ENCODE data around the gene AIDA. TPM values are rescaled to one million over a fixed set of nuclear protein-coding genes. Genes with fewer than 3 reads are reported as not detected.
A peak's percentile ranks its signal among the peaks of the same experiment; 100 is the strongest.

The AIDA gene
- total and polyA plus RNA-seq, 2 experiments from 2014 or later: 51.1 to 103 TPM

DNA sequence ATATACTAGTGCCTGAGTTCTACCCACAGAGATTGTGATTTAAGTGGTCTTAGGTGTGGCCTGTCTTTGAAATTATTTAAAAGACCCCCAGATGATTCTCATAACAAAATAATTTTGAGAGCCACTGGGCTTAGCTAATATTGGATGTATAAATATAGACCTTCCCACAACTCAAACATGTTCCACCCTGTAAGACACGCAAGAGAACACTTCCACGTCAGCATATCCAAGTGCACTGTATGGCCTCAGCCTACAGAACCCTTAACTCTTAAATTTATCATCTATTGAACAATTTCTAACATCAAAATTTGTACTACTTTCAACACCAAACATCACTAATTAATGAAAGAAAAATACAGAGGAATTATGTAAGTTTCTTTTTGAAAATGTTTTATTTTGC lies 27.2 kb upstream of the AIDA start:
- no peaks in the 10 kb centered on the region; the same call in 2 of the 3 replicates for H3K36me3 Mint-ChIP-seq (ENCODE audit: low read depth)
- H2AFZ ChIP-seq: no peak overlapping the region
- H3K4me2 ChIP-seq: no peak overlapping the region
- H3K4me1 Mint-ChIP-seq: peaks cover 10% of the 10 kb centered on the region
- H3K27me3 Mint-ChIP-seq (ENCODE audit: insufficient read depth, low read depth, poor library complexity): peaks cover 3% of the 10 kb centered on the region
- DNase-seq (ENCODE audit: low spot score) (no peak), ATAC-seq (no peak)
- H3K27me3 ChIP-seq (ENCODE audit: insufficient read depth): no peaks in the 10 kb centered on the region
- no peaks in the 10 kb centered on the region for H3K79me2 ChIP-seq (replicated peaks; ENCODE audit: insufficient read depth)
- TF ChIP-seq, protein P1, sequence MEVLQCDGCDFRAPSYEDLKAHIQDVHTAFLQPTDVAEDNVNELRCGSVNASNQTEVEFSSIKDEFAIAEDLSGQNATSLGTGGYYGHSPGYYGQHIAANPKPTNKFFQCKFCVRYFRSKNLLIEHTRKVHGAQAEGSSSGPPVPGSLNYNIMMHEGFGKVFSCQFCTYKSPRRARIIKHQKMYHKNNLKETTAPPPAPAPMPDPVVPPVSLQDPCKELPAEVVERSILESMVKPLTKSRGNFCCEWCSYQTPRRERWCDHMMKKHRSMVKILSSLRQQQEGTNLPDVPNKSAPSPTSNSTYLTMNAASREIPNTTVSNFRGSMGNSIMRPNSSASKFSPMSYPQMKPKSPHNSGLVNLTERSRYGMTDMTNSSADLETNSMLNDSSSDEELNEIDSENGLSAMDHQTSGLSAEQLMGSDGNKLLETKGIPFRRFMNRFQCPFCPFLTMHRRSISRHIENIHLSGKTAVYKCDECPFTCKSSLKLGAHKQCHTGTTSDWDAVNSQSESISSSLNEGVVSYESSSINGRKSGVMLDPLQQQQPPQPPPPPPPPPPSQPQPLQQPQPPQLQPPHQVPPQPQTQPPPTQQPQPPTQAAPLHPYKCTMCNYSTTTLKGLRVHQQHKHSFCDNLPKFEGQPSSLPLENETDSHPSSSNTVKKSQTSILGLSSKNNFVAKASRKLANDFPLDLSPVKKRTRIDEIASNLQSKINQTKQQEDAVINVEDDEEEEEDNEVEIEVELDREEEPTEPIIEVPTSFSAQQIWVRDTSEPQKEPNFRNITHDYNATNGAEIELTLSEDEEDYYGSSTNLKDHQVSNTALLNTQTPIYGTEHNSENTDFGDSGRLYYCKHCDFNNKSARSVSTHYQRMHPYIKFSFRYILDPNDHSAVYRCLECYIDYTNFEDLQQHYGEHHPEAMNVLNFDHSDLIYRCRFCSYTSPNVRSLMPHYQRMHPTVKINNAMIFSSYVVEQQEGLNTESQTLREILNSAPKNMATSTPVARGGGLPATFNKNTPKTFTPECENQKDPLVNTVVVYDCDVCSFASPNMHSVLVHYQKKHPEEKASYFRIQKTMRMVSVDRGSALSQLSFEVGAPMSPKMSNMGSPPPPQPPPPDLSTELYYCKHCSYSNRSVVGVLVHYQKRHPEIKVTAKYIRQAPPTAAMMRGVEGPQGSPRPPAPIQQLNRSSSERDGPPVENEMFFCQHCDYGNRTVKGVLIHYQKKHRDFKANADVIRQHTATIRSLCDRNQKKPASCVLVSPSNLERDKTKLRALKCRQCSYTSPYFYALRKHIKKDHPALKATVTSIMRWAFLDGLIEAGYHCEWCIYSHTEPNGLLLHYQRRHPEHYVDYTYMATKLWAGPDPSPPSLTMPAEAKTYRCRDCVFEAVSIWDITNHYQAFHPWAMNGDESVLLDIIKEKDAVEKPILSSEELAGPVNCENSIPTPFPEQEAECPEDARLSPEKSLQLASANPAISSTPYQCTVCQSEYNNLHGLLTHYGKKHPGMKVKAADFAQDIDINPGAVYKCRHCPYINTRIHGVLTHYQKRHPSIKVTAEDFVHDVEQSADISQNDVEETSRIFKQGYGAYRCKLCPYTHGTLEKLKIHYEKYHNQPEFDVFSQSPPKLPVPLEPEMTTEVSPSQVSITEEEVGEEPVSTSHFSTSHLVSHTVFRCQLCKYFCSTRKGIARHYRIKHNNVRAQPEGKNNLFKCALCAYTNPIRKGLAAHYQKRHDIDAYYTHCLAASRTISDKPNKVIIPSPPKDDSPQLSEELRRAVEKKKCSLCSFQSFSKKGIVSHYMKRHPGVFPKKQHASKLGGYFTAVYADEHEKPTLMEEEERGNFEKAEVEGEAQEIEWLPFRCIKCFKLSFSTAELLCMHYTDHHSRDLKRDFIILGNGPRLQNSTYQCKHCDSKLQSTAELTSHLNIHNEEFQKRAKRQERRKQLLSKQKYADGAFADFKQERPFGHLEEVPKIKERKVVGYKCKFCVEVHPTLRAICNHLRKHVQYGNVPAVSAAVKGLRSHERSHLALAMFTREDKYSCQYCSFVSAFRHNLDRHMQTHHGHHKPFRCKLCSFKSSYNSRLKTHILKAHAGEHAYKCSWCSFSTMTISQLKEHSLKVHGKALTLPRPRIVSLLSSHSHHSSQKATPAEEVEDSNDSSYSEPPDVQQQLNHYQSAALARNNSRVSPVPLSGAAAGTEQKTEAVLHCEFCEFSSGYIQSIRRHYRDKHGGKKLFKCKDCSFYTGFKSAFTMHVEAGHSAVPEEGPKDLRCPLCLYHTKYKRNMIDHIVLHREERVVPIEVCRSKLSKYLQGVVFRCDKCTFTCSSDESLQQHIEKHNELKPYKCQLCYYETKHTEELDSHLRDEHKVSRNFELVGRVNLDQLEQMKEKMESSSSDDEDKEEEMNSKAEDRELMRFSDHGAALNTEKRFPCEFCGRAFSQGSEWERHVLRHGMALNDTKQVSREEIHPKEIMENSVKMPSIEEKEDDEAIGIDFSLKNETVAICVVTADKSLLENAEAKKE (CRISPR knock-in tag; IDR thresholded peaks at IDR 0.05): no peak
- H3K27ac Mint-ChIP-seq: no peak overlapping the region
- peaks cover 18% of the 10 kb centered on the region for H3K4me1 ChIP-seq (ENCODE audit: insufficient read depth)
- H3K27ac ChIP-seq (ENCODE audit: low read depth): no peak overlapping the region
- no peaks in the 10 kb centered on the region for H4K20me1 ChIP-seq (replicated peaks; ENCODE audit: insufficient read depth)
- H3K36me3 ChIP-seq (ENCODE audit: insufficient read depth): no peaks in the 10 kb centered on the region
- H3K4me3 ChIP-seq: no peak overlapping the region
- H3F3A ChIP-seq (replicated peaks; ENCODE audit: low read depth): no peaks in the 10 kb centered on the region
- no peaks in the 10 kb centered on the region for H3K9me3 Mint-ChIP-seq
- no peaks in the 10 kb centered on the region for H3K9me2 ChIP-seq (ENCODE audit: insufficient read depth)
- no peak overlapping the region for H3K4me3 Mint-ChIP-seq

DNA sequence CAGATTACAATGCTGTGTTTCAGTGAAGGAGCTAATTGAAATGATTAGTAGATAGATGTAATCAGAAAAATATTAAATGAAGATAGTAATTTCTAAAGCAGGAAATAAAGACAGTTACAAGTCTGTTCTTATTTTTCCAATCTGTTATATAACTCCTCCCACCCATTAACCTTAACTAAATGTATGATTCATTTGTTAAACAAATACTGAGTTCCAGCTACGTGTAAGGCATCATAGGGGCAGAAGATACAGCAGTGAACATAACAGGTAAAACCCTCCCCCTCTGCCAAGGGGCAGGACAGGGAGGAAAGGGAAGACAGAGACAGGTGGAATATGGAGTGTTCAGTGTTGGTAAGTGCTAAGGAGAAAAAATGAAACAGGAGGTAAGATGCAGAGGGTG lies 24.7 kb upstream of the AIDA start, which contains the start of gene FAM177B:
Gene FAM177B (plus strand): TSS at position 231 of the 400 bp plus-strand sequence. CDS start 9,344 bp downstream, outside the sequence.
- no peaks in the 10 kb centered on the region for H3K27me3 Mint-ChIP-seq (ENCODE audit: insufficient read depth, low read depth, poor library complexity)
- peaks cover 21% of the 10 kb centered on the region; the same call in 1 of the 2 replicates for H3K36me3 ChIP-seq (ENCODE audit: insufficient read depth)
- no peaks in the 10 kb centered on the region for H3K9me2 ChIP-seq (ENCODE audit: insufficient read depth)
- H3K27me3 ChIP-seq (ENCODE audit: insufficient read depth): no peaks in the 10 kb centered on the region
- H3K27ac ChIP-seq (ENCODE audit: low read depth): no peak within 1 kb of the TSS; the same call in 1 of the 2 replicates
- peaks cover 11% of the 10 kb centered on the region; the same call in 2 of the 3 replicates for H3K36me3 Mint-ChIP-seq (ENCODE audit: low read depth)
- DNase-seq (ENCODE audit: low spot score): no peak
- H2AFZ ChIP-seq: no peak within 1 kb of the TSS
- peak within 1 kb of the TSS; percentile 49 for H3K4me2 ChIP-seq
- ATAC-seq: no peak; the same call in 1 of the 3 replicates
- no peak within 1 kb of the TSS for H3K4me3 ChIP-seq
- H4K20me1 ChIP-seq (replicated peaks; ENCODE audit: insufficient read depth): no peaks in the 10 kb centered on the region
- peak within 1 kb of the TSS; percentile 49; the same call in 2 of the 3 replicates for H3K4me3 Mint-ChIP-seq
- no peaks in the 10 kb centered on the region for H3K9me3 Mint-ChIP-seq
- H3K4me1 ChIP-seq (ENCODE audit: insufficient read depth): peaks cover 18% of the 10 kb centered on the region
- peaks cover 10% of the 10 kb centered on the region for H3K4me1 Mint-ChIP-seq
- TF ChIP-seq ZNF331 (CRISPR knock-in tag; IDR thresholded peaks at IDR 0.05; ENCODE audit: low read depth) (no peak), STAT1 (IDR thresholded peaks at IDR 0.05; ENCODE audit: unreplicated experiment) (no peak), NANOG (IDR thresholded peaks at IDR 0.05; ENCODE audit: borderline replicate concordance) (no peak), EZH2phosphoT487 (IDR thresholded peaks at IDR 0.05; ENCODE audit: unreplicated experiment) (no peak), ZNF114 (CRISPR knock-in tag; IDR thresholded peaks at IDR 0.05) (no peak)
- TF ChIP-seq, protein P2, sequence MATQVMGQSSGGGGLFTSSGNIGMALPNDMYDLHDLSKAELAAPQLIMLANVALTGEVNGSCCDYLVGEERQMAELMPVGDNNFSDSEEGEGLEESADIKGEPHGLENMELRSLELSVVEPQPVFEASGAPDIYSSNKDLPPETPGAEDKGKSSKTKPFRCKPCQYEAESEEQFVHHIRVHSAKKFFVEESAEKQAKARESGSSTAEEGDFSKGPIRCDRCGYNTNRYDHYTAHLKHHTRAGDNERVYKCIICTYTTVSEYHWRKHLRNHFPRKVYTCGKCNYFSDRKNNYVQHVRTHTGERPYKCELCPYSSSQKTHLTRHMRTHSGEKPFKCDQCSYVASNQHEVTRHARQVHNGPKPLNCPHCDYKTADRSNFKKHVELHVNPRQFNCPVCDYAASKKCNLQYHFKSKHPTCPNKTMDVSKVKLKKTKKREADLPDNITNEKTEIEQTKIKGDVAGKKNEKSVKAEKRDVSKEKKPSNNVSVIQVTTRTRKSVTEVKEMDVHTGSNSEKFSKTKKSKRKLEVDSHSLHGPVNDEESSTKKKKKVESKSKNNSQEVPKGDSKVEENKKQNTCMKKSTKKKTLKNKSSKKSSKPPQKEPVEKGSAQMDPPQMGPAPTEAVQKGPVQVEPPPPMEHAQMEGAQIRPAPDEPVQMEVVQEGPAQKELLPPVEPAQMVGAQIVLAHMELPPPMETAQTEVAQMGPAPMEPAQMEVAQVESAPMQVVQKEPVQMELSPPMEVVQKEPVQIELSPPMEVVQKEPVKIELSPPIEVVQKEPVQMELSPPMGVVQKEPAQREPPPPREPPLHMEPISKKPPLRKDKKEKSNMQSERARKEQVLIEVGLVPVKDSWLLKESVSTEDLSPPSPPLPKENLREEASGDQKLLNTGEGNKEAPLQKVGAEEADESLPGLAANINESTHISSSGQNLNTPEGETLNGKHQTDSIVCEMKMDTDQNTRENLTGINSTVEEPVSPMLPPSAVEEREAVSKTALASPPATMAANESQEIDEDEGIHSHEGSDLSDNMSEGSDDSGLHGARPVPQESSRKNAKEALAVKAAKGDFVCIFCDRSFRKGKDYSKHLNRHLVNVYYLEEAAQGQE (IDR thresholded peaks at IDR 0.05; ENCODE audit: unreplicated experiment): no peak
- TF ChIP-seq, protein P3, sequence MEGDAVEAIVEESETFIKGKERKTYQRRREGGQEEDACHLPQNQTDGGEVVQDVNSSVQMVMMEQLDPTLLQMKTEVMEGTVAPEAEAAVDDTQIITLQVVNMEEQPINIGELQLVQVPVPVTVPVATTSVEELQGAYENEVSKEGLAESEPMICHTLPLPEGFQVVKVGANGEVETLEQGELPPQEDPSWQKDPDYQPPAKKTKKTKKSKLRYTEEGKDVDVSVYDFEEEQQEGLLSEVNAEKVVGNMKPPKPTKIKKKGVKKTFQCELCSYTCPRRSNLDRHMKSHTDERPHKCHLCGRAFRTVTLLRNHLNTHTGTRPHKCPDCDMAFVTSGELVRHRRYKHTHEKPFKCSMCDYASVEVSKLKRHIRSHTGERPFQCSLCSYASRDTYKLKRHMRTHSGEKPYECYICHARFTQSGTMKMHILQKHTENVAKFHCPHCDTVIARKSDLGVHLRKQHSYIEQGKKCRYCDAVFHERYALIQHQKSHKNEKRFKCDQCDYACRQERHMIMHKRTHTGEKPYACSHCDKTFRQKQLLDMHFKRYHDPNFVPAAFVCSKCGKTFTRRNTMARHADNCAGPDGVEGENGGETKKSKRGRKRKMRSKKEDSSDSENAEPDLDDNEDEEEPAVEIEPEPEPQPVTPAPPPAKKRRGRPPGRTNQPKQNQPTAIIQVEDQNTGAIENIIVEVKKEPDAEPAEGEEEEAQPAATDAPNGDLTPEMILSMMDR (conservative IDR thresholded peaks at IDR 0.05; ENCODE audit: low read depth in 2 of 2): no peak
- H3K27ac Mint-ChIP-seq: peak within 1 kb of the TSS; percentile 84; the same call in 1 of the 2 replicates
- no peaks in the 10 kb centered on the region for H3F3A ChIP-seq (replicated peaks; ENCODE audit: low read depth)
- H3K79me2 ChIP-seq (replicated peaks; ENCODE audit: insufficient read depth): no peaks in the 10 kb centered on the region

Measured in GM23338 (cell line).